Natural killer cell (primary cell): Measurements from ENCODE around the gene PIGU. TPM values are rescaled to one million over a fixed set of nuclear protein-coding genes. Genes with fewer than 3 reads are reported as not detected.

Experiments
- ATAC-seq, 3 donors: fragments of 150-1000 bp in 2 of 3; fragments of 200-7000 bp in 1 of 3; cut with Tn5 transposase; 1 replicate in 1 of 3; 2 replicates in 2 of 3; pipeline ENCODE4 v1.10.0; 2021; ENCODE audit warnings: mild to moderate bottlenecking in 2 of 3, moderate library complexity in 2 of 3
- DNase-seq, 2 donors: peaks; one replicate each; pipeline versions ENCODE4 v3.0.0 to v3.0.0-alpha.2; 2013 to 2021; ENCODE audit warnings: mixed read lengths in 1 of 2
- H3K27ac ChIP-seq: one replicate; pipeline ENCODE4 v1.5.1; 2013; ENCODE audit warnings: mild to moderate bottlenecking, low read length
- H3K27me3 ChIP-seq: one replicate; pipeline ENCODE4 v1.6.1; 2013; ENCODE audit warnings: low read length; ENCODE audit not compliant: control insufficient read depth, insufficient read depth
- H3K36me3 ChIP-seq: one replicate; pipeline ENCODE4 v1.6.1; 2013; ENCODE audit warnings: low read length; ENCODE audit not compliant: control insufficient read depth, insufficient read depth
- H3K4me1 ChIP-seq: one replicate; pipeline ENCODE4 v1.6.1; 2013; ENCODE audit warnings: low read length; ENCODE audit not compliant: control insufficient read depth, insufficient read depth
- H3K4me3 ChIP-seq: one replicate; pipeline ENCODE4 v1.5.1; 2013; ENCODE audit warnings: low read length
- H3K9me3 ChIP-seq: one replicate; pipeline ENCODE4 v1.6.1; 2013; ENCODE audit warnings: low read length; ENCODE audit not compliant: control insufficient read depth, insufficient read depth
- H3K27ac Mint-ChIP-seq, 2 donors: one replicate each; pipeline ENCODE4 v1.8.0; 2022; ENCODE audit warnings: mild to moderate bottlenecking in 2 of 2, mixed read lengths in 2 of 2, moderate library complexity in 1 of 2
- H3K27me3 Mint-ChIP-seq, 2 donors: one replicate each; pipeline ENCODE4 v1.8.0; 2022; ENCODE audit warnings: low read depth in 2 of 2, mixed read lengths in 2 of 2
- H3K36me3 Mint-ChIP-seq: one replicate; pipeline ENCODE4 v1.8.0; 2022; ENCODE audit warnings: mixed read lengths
- H3K4me1 Mint-ChIP-seq, 2 donors: one replicate each; pipeline ENCODE4 v1.8.0; 2022; ENCODE audit warnings: mixed read lengths in 2 of 2
- H3K4me3 Mint-ChIP-seq: one replicate; pipeline ENCODE4 v1.8.0; 2022; ENCODE audit warnings: mild to moderate bottlenecking, moderate library complexity, mixed read lengths
- H3K9me3 Mint-ChIP-seq, 2 donors: one replicate each; pipeline ENCODE4 v1.8.0; 2022; ENCODE audit warnings: mixed read lengths in 2 of 2
- WGBS: methylation state at CpG from one replicate; pipeline ENCODE4 v1.1.7; 2013; ENCODE audit warnings: missing lambda C conversion rate; ENCODE audit not compliant: insufficient coverage; 5-methylcytosine and 5-hydroxymethylcytosine counted together
- intact Hi-C: fragments of 100-400 bp; cut with micrococcal nuclease; formaldehyde crosslinking; loops from one replicate; pipeline ENCODE4 v1.14.2; 2022
- total RNA-seq, 4 donors: library from RNA; stranded (reverse); fragments of 120-200 nt in 1 of 4; gene quantifications; one replicate each; pipeline versions ENCODE4 v1.2.3 to v1.2.4, GENCODE V29; 2013 to 2022
- TF ChIP-seq, protein P1 (sequence below): fragments of 200-600 bp; IDR thresholded peaks from one replicate; pipeline ENCODE4 v1.8.0; 2022; ENCODE audit warnings: antibody characterized with exemption

The PIGU gene
- total RNA-seq, 3 donors from 2014 or later (not counting 1 experiment from before 2014, with no cell fraction given), result 7.0 to 11.1 (median 8.2) TPM

GRCh38 chr20:34543463-34544056, 133.3 kb downstream of the PIGU start:
- intact Hi-C loops, result no loop called here
- 92% methylated on average over 12 of the region's 12 CpGs for WGBS
- Mint-ChIP-seq H3K9me3 (no peaks in the 10 kb centered on the region), H3K4me1 (peaks cover 16 to 26% of the 10 kb centered on the region in 2 donors), H3K4me3 (no peak overlapping the region), H3K36me3 (peaks cover 9% of the 10 kb centered on the region), H3K27me3 (no peaks in the 10 kb centered on the region), H3K27ac (no peak overlapping the region)
- no peaks in the 10 kb centered on the region for H3K9me3 ChIP-seq
- H3K4me1 ChIP-seq, result peaks cover 16% of the 10 kb centered on the region
- no peak overlapping the region for H3K4me3 ChIP-seq
- peaks cover 20% of the 10 kb centered on the region for H3K36me3 ChIP-seq
- no peak overlapping the region for H3K27ac ChIP-seq
- no peak for DNase-seq
- no peaks in the 10 kb centered on the region for H3K27me3 ChIP-seq
- no peak for ATAC-seq
- TF ChIP-seq, protein P1, sequence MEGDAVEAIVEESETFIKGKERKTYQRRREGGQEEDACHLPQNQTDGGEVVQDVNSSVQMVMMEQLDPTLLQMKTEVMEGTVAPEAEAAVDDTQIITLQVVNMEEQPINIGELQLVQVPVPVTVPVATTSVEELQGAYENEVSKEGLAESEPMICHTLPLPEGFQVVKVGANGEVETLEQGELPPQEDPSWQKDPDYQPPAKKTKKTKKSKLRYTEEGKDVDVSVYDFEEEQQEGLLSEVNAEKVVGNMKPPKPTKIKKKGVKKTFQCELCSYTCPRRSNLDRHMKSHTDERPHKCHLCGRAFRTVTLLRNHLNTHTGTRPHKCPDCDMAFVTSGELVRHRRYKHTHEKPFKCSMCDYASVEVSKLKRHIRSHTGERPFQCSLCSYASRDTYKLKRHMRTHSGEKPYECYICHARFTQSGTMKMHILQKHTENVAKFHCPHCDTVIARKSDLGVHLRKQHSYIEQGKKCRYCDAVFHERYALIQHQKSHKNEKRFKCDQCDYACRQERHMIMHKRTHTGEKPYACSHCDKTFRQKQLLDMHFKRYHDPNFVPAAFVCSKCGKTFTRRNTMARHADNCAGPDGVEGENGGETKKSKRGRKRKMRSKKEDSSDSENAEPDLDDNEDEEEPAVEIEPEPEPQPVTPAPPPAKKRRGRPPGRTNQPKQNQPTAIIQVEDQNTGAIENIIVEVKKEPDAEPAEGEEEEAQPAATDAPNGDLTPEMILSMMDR, result no peak

- Mint-ChIP-seq H3K9me3 (no peaks in the 10 kb centered on the region), H3K4me1 (peaks cover 16 to 26% of the 10 kb centered on the region in 2 donors), H3K27me3 (no peaks in the 10 kb centered on the region), H3K27ac (no peak overlapping the region), H3K4me3 (no peak overlapping the region), H3K36me3 (peaks cover 9% of the 10 kb centered on the region)
- no peak for ATAC-seq
- TF ChIP-seq, protein P1, result no peak
- Histone ChIP-seq H3K9me3 (no peaks in the 10 kb centered on the region), H3K27me3 (no peaks in the 10 kb centered on the region), H3K36me3 (peaks cover 21% of the 10 kb centered on the region), H3K27ac (no peak overlapping the region), H3K4me1 (peaks cover 16% of the 10 kb centered on the region), H3K4me3 (no peak overlapping the region)
- WGBS, result 93% methylated on average over 6 of the region's 6 CpGs
- intact Hi-C loops, result no loop called here
- no peak for DNase-seq
Observed at GRCh38 chr20:34542439-34542838, 134.5 kb downstream of the PIGU start.

- Mint-ChIP-seq H3K27me3 (no peaks in the 10 kb centered on the region), H3K36me3 (peaks cover 9% of the 10 kb centered on the region), H3K27ac (peak overlapping the region; percentile 56 to 80), H3K4me3 (no peak overlapping the region), H3K4me1 (peaks cover 16 to 26% of the 10 kb centered on the region in 2 donors), H3K9me3 (no peaks in the 10 kb centered on the region)
- H3K4me3 ChIP-seq, result no peak overlapping the region
- TF ChIP-seq, protein P1, result no peak
- peaks cover 26% of the 10 kb centered on the region for H3K36me3 ChIP-seq
- WGBS, result 94% methylated on average over 15 of the region's 16 CpGs
- no peak for DNase-seq
- ATAC-seq, result no peak
- peaks cover 16% of the 10 kb centered on the region for H3K4me1 ChIP-seq
- H3K9me3 ChIP-seq, result no peaks in the 10 kb centered on the region
- intact Hi-C loops, result no loop called here
- H3K27me3 ChIP-seq, result no peaks in the 10 kb centered on the region
- H3K27ac ChIP-seq, result no peak overlapping the region
Observed at GRCh38 chr20:34541917-34542316, 135.0 kb downstream of the PIGU start.
